Activated naive CD4-positive, alpha-beta T cell treated with anti-CD3 and anti-CD28 coated beads for 36 hours (primary cell): ENCODE results near the gene GLCE. TPM values are rescaled to one million over a fixed set of nuclear protein-coding genes. Genes with fewer than 3 reads are reported as not detected.

ENCODE experiments used
- CTCF ChIA-PET: fragments of 350-600 bp; sonication (Branson Sonifier 250); formaldehyde crosslinking; loops from one replicate; lab custom pipeline; 2021; ENCODE audit warnings: antibody characterized with exemption; lab: Charles Lee
- DNase-seq: peaks from one replicate; pipeline ENCODE4 v3.0.0-alpha.2; 2020
- H3K27ac Mint-ChIP-seq: one replicate; pipeline ENCODE4 v1.8.0; 2021; ENCODE audit warnings: mild to moderate bottlenecking, mixed read lengths
- H3K27me3 Mint-ChIP-seq: one replicate; pipeline ENCODE4 v1.8.0; 2021; ENCODE audit warnings: low read depth, mixed read lengths
- H3K36me3 Mint-ChIP-seq: one replicate; pipeline ENCODE4 v1.8.0; 2021; ENCODE audit warnings: low read depth, mixed read lengths
- H3K4me1 Mint-ChIP-seq: one replicate; pipeline ENCODE4 v1.8.0; 2021; ENCODE audit warnings: low read depth, mixed read lengths
- H3K4me3 Mint-ChIP-seq: one replicate; pipeline ENCODE4 v1.8.0; 2021; ENCODE audit warnings: mild to moderate bottlenecking, moderate library complexity, mixed read lengths
- H3K9me3 Mint-ChIP-seq: one replicate; pipeline ENCODE4 v1.8.0; 2021; ENCODE audit warnings: mixed read lengths
- intact Hi-C: fragments of 100-400 bp; cut with micrococcal nuclease; formaldehyde crosslinking; loops from one replicate; pipeline ENCODE4 v1.15.1; 2023
- total RNA-seq, 2 experiments: library from RNA; stranded (reverse); gene quantifications; one replicate each; pipeline ENCODE4 v1.2.3, GENCODE V29; 2021

GLCE gene
- total RNA-seq, 2 experiments from 2014 or later = 2.5 to 2.6 TPM

GRCh38 chr15:69271217-69271616, 110.8 kb downstream of the GLCE start:
- intact Hi-C loops = no loop called here
- no peak for DNase-seq
- H3K27me3 Mint-ChIP-seq = peaks cover 2% of the 10 kb centered on the region
- H3K4me3 Mint-ChIP-seq = no peak overlapping the region
- H3K27ac Mint-ChIP-seq = no peak overlapping the region
- no peaks in the 10 kb centered on the region for H3K9me3 Mint-ChIP-seq
- CTCF ChIA-PET = interaction anchor here (0.6 to 1.1 kb wide), 2 partner anchors 110 to 192 kb away, joined by 3 read pairs; no protein-coding TSS in a partner anchor
- peaks cover 3% of the 10 kb centered on the region for H3K36me3 Mint-ChIP-seq
- H3K4me1 Mint-ChIP-seq = no peaks in the 10 kb centered on the region

GRCh38 chr15:69272139-69272538, 111.7 kb downstream of the GLCE start:
- DNase-seq = no peak
- CTCF ChIA-PET = no interaction called here
- Mint-ChIP-seq H3K36me3 (peaks cover 3% of the 10 kb centered on the region), H3K4me3 (no peak overlapping the region), H3K4me1 (no peaks in the 10 kb centered on the region), H3K27ac (no peak overlapping the region), H3K27me3 (peaks cover 2% of the 10 kb centered on the region), H3K9me3 (no peaks in the 10 kb centered on the region)
- intact Hi-C loops = no loop called here

GRCh38 chr15:69272891-69273290, 112.5 kb downstream of the GLCE start:
- H3K4me3 Mint-ChIP-seq = no peak overlapping the region
- CTCF ChIA-PET = no interaction called here
- peaks cover 2% of the 10 kb centered on the region for H3K27me3 Mint-ChIP-seq
- H3K27ac Mint-ChIP-seq = no peak overlapping the region
- DNase-seq = no peak
- H3K36me3 Mint-ChIP-seq = peaks cover 3% of the 10 kb centered on the region
- intact Hi-C loops = no loop called here
- H3K4me1 Mint-ChIP-seq = no peaks in the 10 kb centered on the region
- no peaks in the 10 kb centered on the region for H3K9me3 Mint-ChIP-seq

- CTCF ChIA-PET = no interaction called here
- Mint-ChIP-seq H3K4me1 (no peaks in the 10 kb centered on the region), H3K27ac (no peak overlapping the region), H3K36me3 (no peaks in the 10 kb centered on the region), H3K4me3 (no peak overlapping the region), H3K9me3 (no peaks in the 10 kb centered on the region), H3K27me3 (peaks cover 2% of the 10 kb centered on the region)
- no peak for DNase-seq
- intact Hi-C loops = no loop called here
Measured at GRCh38 chr15:69275074-69275670, 114.7 kb downstream of the GLCE start.

GRCh38 chr15:69275933-69276560, 115.6 kb downstream of the GLCE start:
- Mint-ChIP-seq H3K4me1 (no peaks in the 10 kb centered on the region), H3K27ac (no peak overlapping the region), H3K36me3 (no peaks in the 10 kb centered on the region), H3K27me3 (peaks cover 2% of the 10 kb centered on the region), H3K9me3 (no peaks in the 10 kb centered on the region), H3K4me3 (no peak overlapping the region)
- no peak for DNase-seq
- intact Hi-C loops = no loop called here
- CTCF ChIA-PET = no interaction called here

GRCh38 chr15:69277316-69277715, 116.9 kb downstream of the GLCE start:
- CTCF ChIA-PET = interaction anchor here (0.6 to 1.1 kb wide), 2 partner anchors 12 to 18 kb away, joined by 4 read pairs; no protein-coding TSS in a partner anchor
- H3K9me3 Mint-ChIP-seq = no peaks in the 10 kb centered on the region

GRCh38 chr15:69279636-69280035, 119.2 kb downstream of the GLCE start:
- DNase-seq = no peak
- Mint-ChIP-seq H3K4me3 (no peak overlapping the region), H3K27ac (no peak overlapping the region), H3K4me1 (no peaks in the 10 kb centered on the region), H3K9me3 (no peaks in the 10 kb centered on the region), H3K27me3 (peaks cover 2% of the 10 kb centered on the region), H3K36me3 (no peaks in the 10 kb centered on the region)
- intact Hi-C loops = no loop called here
- CTCF ChIA-PET = interaction anchor here (0.6 kb wide), 1 partner anchor 328 kb away, joined by 3 read pairs; no protein-coding TSS in a partner anchor

More at GRCh38 chr15:69277316-69277715, 116.9 kb downstream of the GLCE start:
- no peak for DNase-seq
- Mint-ChIP-seq H3K4me3 (no peak overlapping the region), H3K27me3 (peaks cover 2% of the 10 kb centered on the region), H3K27ac (no peak overlapping the region), H3K36me3 (no peaks in the 10 kb centered on the region), H3K4me1 (no peaks in the 10 kb centered on the region)
- intact Hi-C loops = no loop called here

GRCh38 chr15:69280783-69281182, 120.3 kb downstream of the GLCE start:
- CTCF ChIA-PET = no interaction called here
- no peak overlapping the region for H3K27ac Mint-ChIP-seq
- DNase-seq = no peak
- no peak overlapping the region for H3K4me3 Mint-ChIP-seq
- H3K9me3 Mint-ChIP-seq = no peaks in the 10 kb centered on the region
- no peaks in the 10 kb centered on the region for H3K4me1 Mint-ChIP-seq
- H3K27me3 Mint-ChIP-seq = peaks cover 2% of the 10 kb centered on the region
- intact Hi-C loops = no loop called here
- H3K36me3 Mint-ChIP-seq = no peaks in the 10 kb centered on the region

- DNase-seq = no peak
- Mint-ChIP-seq H3K27me3 (no peaks in the 10 kb centered on the region), H3K4me1 (no peaks in the 10 kb centered on the region), H3K4me3 (no peak overlapping the region), H3K36me3 (no peaks in the 10 kb centered on the region), H3K27ac (no peak overlapping the region), H3K9me3 (no peaks in the 10 kb centered on the region)
- intact Hi-C loops = no loop called here
- CTCF ChIA-PET = interaction anchor here (0.6 kb wide), 1 partner anchor 562 kb away, joined by 3 read pairs; no protein-coding TSS in a partner anchor
Measured at GRCh38 chr15:69282104-69282743, 121.8 kb downstream of the GLCE start.

- H3K27ac Mint-ChIP-seq = no peak overlapping the region
Measured at GRCh38 chr15:69285834-69286233, 125.4 kb downstream of the GLCE start.

GRCh38 chr15:69288011-69288410, 127.6 kb downstream of the GLCE start:
- H3K4me1 Mint-ChIP-seq = no peaks in the 10 kb centered on the region
- CTCF ChIA-PET = no interaction called here
- H3K36me3 Mint-ChIP-seq = no peaks in the 10 kb centered on the region
- DNase-seq = no peak
- H3K27ac Mint-ChIP-seq = no peak overlapping the region
- H3K4me3 Mint-ChIP-seq = no peak overlapping the region
- no peaks in the 10 kb centered on the region for H3K9me3 Mint-ChIP-seq
- intact Hi-C loops = no loop called here
- H3K27me3 Mint-ChIP-seq = no peaks in the 10 kb centered on the region

More at GRCh38 chr15:69285834-69286233, 125.4 kb downstream of the GLCE start:
- no peak overlapping the region for H3K4me3 Mint-ChIP-seq
- no peaks in the 10 kb centered on the region for H3K4me1 Mint-ChIP-seq
- CTCF ChIA-PET = no interaction called here
- no peak for DNase-seq
- no peaks in the 10 kb centered on the region for H3K36me3 Mint-ChIP-seq
- no peaks in the 10 kb centered on the region for H3K27me3 Mint-ChIP-seq
- H3K9me3 Mint-ChIP-seq = no peaks in the 10 kb centered on the region
- intact Hi-C loops = no loop called here

GRCh38 chr15:69288531-69289341, 128.3 kb downstream of the GLCE start:
- no peaks in the 10 kb centered on the region for H3K36me3 Mint-ChIP-seq
- DNase-seq = no peak
- no peak overlapping the region for H3K27ac Mint-ChIP-seq
- no peaks in the 10 kb centered on the region for H3K9me3 Mint-ChIP-seq
- no peaks in the 10 kb centered on the region for H3K4me1 Mint-ChIP-seq
- intact Hi-C loops = no loop called here
- CTCF ChIA-PET = interaction anchor here (1.2 kb wide), 1 partner anchor 122 kb away, joined by 3 read pairs; no protein-coding TSS in a partner anchor
- no peak overlapping the region for H3K4me3 Mint-ChIP-seq
- H3K27me3 Mint-ChIP-seq = no peaks in the 10 kb centered on the region
